ENCODE measurements around the gene HLA-DQA1.

The HLA-DQA1 gene

GRCh38 chr6:32685603-32686002, 48.4 kb downstream of the HLA-DQA1 start:
- Histone ChIP-seq H3K9me3 (replicated peaks; ENCODE audit: low read length) (no peaks in the 10 kb centered on the region), H3K4me1 (ENCODE audit: control insufficient read depth, insufficient read depth, low read length) (no peaks in the 10 kb centered on the region), H3K27me3 (ENCODE audit: control insufficient read depth, insufficient read depth, low read length) (peaks cover 6% of the 10 kb centered on the region), H3K4me2 (ENCODE audit: low read length) (no peak overlapping the region), H3K4me3 (ENCODE audit: low read length) (no peak overlapping the region), H3K36me3 (ENCODE audit: insufficient read depth, low read length) (no peaks in the 10 kb centered on the region), H3K9ac (ENCODE audit: low read depth, low read length) (no peak overlapping the region)

- Histone ChIP-seq H3K36me3 (ENCODE audit: insufficient read depth, low read length) (no peaks in the 10 kb centered on the region), H3K4me2 (ENCODE audit: low read length) (no peak overlapping the region), H3K9ac (ENCODE audit: low read depth, low read length) (no peak overlapping the region), H3K9me3 (replicated peaks; ENCODE audit: low read length) (no peaks in the 10 kb centered on the region), H3K4me1 (ENCODE audit: control insufficient read depth, insufficient read depth, low read length) (no peaks in the 10 kb centered on the region), H3K27me3 (ENCODE audit: control insufficient read depth, insufficient read depth, low read length) (peaks cover 6% of the 10 kb centered on the region), H3K4me3 (ENCODE audit: low read length) (no peak overlapping the region)
These were observed 52.6 kb downstream of the HLA-DQA1 start for GRCh38 chr6:32689531-32690501.

DNA sequence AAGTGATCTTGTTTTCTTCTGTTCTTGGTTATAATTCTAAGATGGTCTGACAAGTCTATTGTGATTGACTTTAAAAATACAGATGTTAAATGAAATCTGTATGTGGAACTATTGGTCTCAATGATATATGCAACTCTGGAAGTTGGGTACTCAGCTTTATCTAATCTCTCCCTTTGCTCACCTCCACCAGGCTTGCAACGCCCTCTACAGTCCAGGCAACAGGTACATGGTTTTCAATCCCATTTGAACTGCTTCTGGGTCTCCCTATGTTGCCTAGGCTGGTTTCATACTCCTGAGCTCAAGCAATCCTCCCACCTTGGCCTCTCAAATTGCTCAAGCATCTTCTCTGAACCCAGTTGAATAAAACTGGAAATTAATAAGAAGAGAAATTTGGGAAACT, 54.8 kb downstream of the HLA-DQA1 start:
- Histone ChIP-seq H3K27me3 (ENCODE audit: control insufficient read depth, insufficient read depth, low read length) (peaks cover 3% of the 10 kb centered on the region), H3K36me3 (ENCODE audit: insufficient read depth, low read length) (no peaks in the 10 kb centered on the region), H3K9ac (ENCODE audit: low read depth, low read length) (no peak overlapping the region), H3K4me2 (ENCODE audit: low read length) (no peak overlapping the region), H3K9me3 (replicated peaks; ENCODE audit: low read length) (no peaks in the 10 kb centered on the region), H3K4me3 (ENCODE audit: low read length) (no peak overlapping the region), H3K4me1 (ENCODE audit: control insufficient read depth, insufficient read depth, low read length) (no peaks in the 10 kb centered on the region)
